GM21526 (cell line): ENCODE data around the gene MSH2.
"Not testable (repeated sequence)": the region's sequence is repeated elsewhere in the genome, so short reads cannot be mapped to it uniquely, and the experiment has no call there.

Experiments used
- ATAC-seq: cut with Tn5 transposase; IDR thresholded peaks from one replicate; pipeline ENCODE4 v1.9.1; 2021; ENCODE audit warnings: moderate library complexity; ENCODE audit not compliant: unreplicated experiment, low FRiP score

The MSH2 gene

GRCh38 chr2:47406649-47407330, 3.8 kb downstream of the MSH2 start:
- not testable (repeated sequence) for ATAC-seq

GRCh38 chr2:47407976-47408375, 5.0 kb downstream of the MSH2 start:
- ATAC-seq = not testable (repeated sequence)

GRCh38 chr2:47414682-47415458, 11.9 kb downstream of the MSH2 start:
- ATAC-seq = no peak

- ATAC-seq = no peak
These were observed 17.3 kb downstream of the MSH2 start for GRCh38 chr2:47420214-47420613.

GRCh38 chr2:47420683-47421082, 17.7 kb downstream of the MSH2 start:
- not testable (repeated sequence) for ATAC-seq

GRCh38 chr2:47422016-47422415, 19.1 kb downstream of the MSH2 start:
- no peak for ATAC-seq

- no peak for ATAC-seq
These were observed 19.6 kb downstream of the MSH2 start for GRCh38 chr2:47422560-47422959.

GRCh38 chr2:47426786-47427185, 23.8 kb downstream of the MSH2 start:
- no peak for ATAC-seq

- no peak for ATAC-seq
These were observed 26.8 kb downstream of the MSH2 start for GRCh38 chr2:47429795-47430194.

GRCh38 chr2:47433006-47433405, 30.1 kb downstream of the MSH2 start:
- ATAC-seq = not testable (repeated sequence)

- ATAC-seq = not testable (repeated sequence)
These were observed 30.5 kb downstream of the MSH2 start for GRCh38 chr2:47433445-47433844.

- ATAC-seq = no peak
These were observed 34.3 kb downstream of the MSH2 start for GRCh38 chr2:47437287-47437686.

GRCh38 chr2:47438106-47438505, 35.1 kb downstream of the MSH2 start:
- ATAC-seq = no peak

GRCh38 chr2:47438783-47439182, 35.8 kb downstream of the MSH2 start:
- ATAC-seq = no peak

- no peak for ATAC-seq
These were observed 48.8 kb downstream of the MSH2 start for GRCh38 chr2:47451790-47452189.

GRCh38 chr2:47452761-47453160, 49.8 kb downstream of the MSH2 start:
- no peak for ATAC-seq

- ATAC-seq = not testable (repeated sequence)
These were observed 51.9 kb downstream of the MSH2 start for GRCh38 chr2:47454818-47455217.

- no peak for ATAC-seq
These were observed 52.5 kb downstream of the MSH2 start for GRCh38 chr2:47455411-47455810.

GRCh38 chr2:47456851-47457250, 53.9 kb downstream of the MSH2 start:
- no peak for ATAC-seq

- no peak for ATAC-seq
These were observed 54.3 kb downstream of the MSH2 start for GRCh38 chr2:47457268-47457667.

GRCh38 chr2:47459021-47459420, 56.1 kb downstream of the MSH2 start:
- ATAC-seq = no peak

- no peak for ATAC-seq
These were observed 57.8 kb downstream of the MSH2 start for GRCh38 chr2:47460766-47461165.
